ENCODE measurements around the gene GPA33. TPM values are rescaled to one million over a fixed set of nuclear protein-coding genes. Genes with fewer than 3 reads are reported as not detected.
"Not testable (repeated sequence)": the region's sequence is repeated elsewhere in the genome, so short reads cannot be mapped to it uniquely, and the experiment has no call there.

Gene GPA33
- total and polyA plus RNA-seq, 3 donors from 2014 or later = 0.62 to 1.1 (median 0.63) TPM

- TF ChIP-seq POLR2A (IDR thresholded peaks at IDR 0.05) = no peak
- peak in 2 of 3 experiments; percentile 34 to 36 for TF ChIP-seq CTCF (IDR thresholded peaks at IDR 0.05)
- Histone ChIP-seq H3K36me3 (ENCODE audit: low read depth, missing control alignments) (no peaks in the 10 kb centered on the region), H3K27ac (no peak overlapping the region), H3K27me3 (no peaks in the 10 kb centered on the region), H3K4me3 (no peak overlapping the region), H3K4me1 (no peaks in the 10 kb centered on the region), H3K9me3 (no peaks in the 10 kb centered on the region)
- intact Hi-C loops (cut with DNase I; ENCODE audit: low total_unique reads) = no loop called here
- 80 to 87% methylated on average over 8 of the region's 8 CpGs for WGBS, 2 donors
- DNase-seq = no peak
Measured at GRCh38 chr1:167052389-167052788, 37.8 kb downstream of the GPA33 start.

GRCh38 chr1:167051907-167052306 is 38.3 kb downstream of the GPA33 start:
- intact Hi-C loops (cut with DNase I; ENCODE audit: low total_unique reads) = no loop called here
- 96 to 97% methylated on average over 5 of the region's 5 CpGs for WGBS, 2 donors

GRCh38 chr1:167043752-167044488 is 46.3 kb downstream of the GPA33 start:
- Histone ChIP-seq H3K4me3 (peak overlapping the region in 1 of 2 donors; percentile 51), H3K36me3 (ENCODE audit: low read depth, missing control alignments) (no peaks in the 10 kb centered on the region), H3K4me1 (no peaks in the 10 kb centered on the region), H3K27me3 (no peaks in the 10 kb centered on the region), H3K27ac (no peak overlapping the region), H3K9me3 (no peaks in the 10 kb centered on the region)
- intact Hi-C loops (cut with DNase I; ENCODE audit: low total_unique reads) = no loop called here
- TF ChIP-seq CTCF (IDR thresholded peaks at IDR 0.05) = no peak
- no peak for TF ChIP-seq POLR2A (IDR thresholded peaks at IDR 0.05)
- WGBS, 2 donors = 2 to 5% methylated on average over 20 to 21 of the region's 21 CpGs
- DNase-seq = peak; percentile 85

More at GRCh38 chr1:167051907-167052306, 38.3 kb downstream of the GPA33 start:
- H3K36me3 ChIP-seq (ENCODE audit: low read depth, missing control alignments) = no peaks in the 10 kb centered on the region
- TF ChIP-seq POLR2A (IDR thresholded peaks at IDR 0.05) (no peak), CTCF (IDR thresholded peaks at IDR 0.05) (no peak)
- no peaks in the 10 kb centered on the region for H3K9me3 ChIP-seq
- no peak overlapping the region for H3K27ac ChIP-seq
- H3K4me1 ChIP-seq = no peaks in the 10 kb centered on the region
- no peaks in the 10 kb centered on the region for H3K27me3 ChIP-seq
- DNase-seq = no peak
- H3K4me3 ChIP-seq = no peak overlapping the region

- DNase-seq = no peak
- H3K27ac ChIP-seq = no peak overlapping the region
- H3K9me3 ChIP-seq = no peaks in the 10 kb centered on the region
- H3K4me3 ChIP-seq = no peak overlapping the region
- TF ChIP-seq CTCF (IDR thresholded peaks at IDR 0.05) (no peak), POLR2A (IDR thresholded peaks at IDR 0.05) (no peak)
- H3K4me1 ChIP-seq = no peaks in the 10 kb centered on the region
- intact Hi-C loops (cut with DNase I; ENCODE audit: low total_unique reads) = no loop called here
- no peaks in the 10 kb centered on the region for H3K36me3 ChIP-seq (ENCODE audit: low read depth, missing control alignments)
- whole genome bisulfite sequencing, 2 donors = 65 to 69% methylated on average over 2 of the region's 2 CpGs
- H3K27me3 ChIP-seq = no peaks in the 10 kb centered on the region
Measured at GRCh38 chr1:167033646-167034045, 56.5 kb downstream of the GPA33 start.

GRCh38 chr1:167029553-167029952 is 60.6 kb downstream of the GPA33 start:
- peak overlapping the region; percentile 15 to 16 for H3K4me3 ChIP-seq
- WGBS, 2 donors = 72 to 84% methylated on average over 8 to 27 of the region's 27 CpGs
- intact Hi-C loops (cut with DNase I; ENCODE audit: low total_unique reads); H3K4me1 ChIP-seq; H3K9me3 ChIP-seq; DNase-seq; H3K27ac ChIP-seq; H3K36me3 ChIP-seq (ENCODE audit: low read depth, missing control alignments); H3K27me3 ChIP-seq: not testable (repeated sequence)

All from testis (tissue), 3 donors.